ENCODE results near the gene OTOP2. TPM values are rescaled to one million over a fixed set of nuclear protein-coding genes. Genes with fewer than 3 reads are reported as not detected.

The OTOP2 gene
- total and polyA plus RNA-seq, 2 of the 8 experiments (the other 6 are each of a cell fraction or from before 2014, with no cell fraction given), result 0.23 TPM; not detected in 1

DNA sequence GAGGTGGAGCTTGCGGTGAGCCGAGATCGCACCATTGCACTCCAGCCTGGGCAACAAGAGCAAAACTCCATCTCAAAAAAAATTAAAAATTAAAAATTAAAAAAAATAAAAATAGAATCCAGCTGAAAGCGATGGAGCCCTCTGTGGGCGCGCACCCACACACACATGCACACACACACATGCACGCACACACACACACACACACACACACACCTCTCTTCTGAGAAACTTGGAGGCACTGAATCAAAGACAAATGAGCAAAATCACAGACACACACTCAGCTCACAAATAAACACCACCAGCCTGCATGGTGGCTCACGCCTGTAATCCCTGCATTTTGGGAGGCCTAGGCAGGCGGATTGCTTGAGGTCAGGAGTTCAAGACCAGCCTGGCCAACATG lies 21.0 kb upstream of the OTOP2 start:
- H2BK12ac ChIP-seq (ENCODE audit: low read depth, low read length), result no peak overlapping the region
- WGBS, 2 experiments (ENCODE audit: extremely low coverage in 1 of 2, insufficient coverage in 1 of 2, insufficient read length in 1 of 2, insufficient replicate concordance in 2 of 2, low coverage in 1 of 2, low lambda C conversion rate in 2 of 2, missing lambda C conversion rate in 1 of 2), result 84% methylated on average over 9 of the region's 9 CpGs; no CpG with 5 or more reads in 1 of the 2 experiments
- peaks cover 0 to 7% (median 2%) of the 10 kb centered on the region in 4 experiments; a peak in 4 of 7 replicates for H3K27me3 ChIP-seq (replicated peaks in 1 of 4; ENCODE audit: control insufficient read depth in 3 of 4, extremely low read depth in 1 of 4, insufficient read depth in 3 of 4, low read length in 3 of 4)
- no peak overlapping the region for H2BK20ac ChIP-seq (ENCODE audit: low read length)
- H3K23me2 ChIP-seq (ENCODE audit: low read depth, low read length), result no peaks in the 10 kb centered on the region
- no peak overlapping the region for H2BK15ac ChIP-seq (ENCODE audit: low read length)
- ChIA-PET CTCF (ENCODE audit: partially characterized antibody) (interaction anchor here (1.2 to 1.8 kb wide), 5 partner anchors 10 to 38 kb away, joined by 3 to 8 read pairs (median 4); partner anchors contain the start of genes OTOP2 and USH1G), POLR2A (ENCODE audit: partially characterized antibody) (no interaction called here)
- no peak for DNase-seq (ENCODE audit: low read depth in 1 of 2, low spot score in 2 of 2)
- no peak overlapping the region for H2AK5ac ChIP-seq (ENCODE audit: low read depth, low read length)
- no peak overlapping the region for H4K8ac ChIP-seq (ENCODE audit: extremely low read depth, insufficient read depth, low read length)
- no peak overlapping the region for H3K4me2 ChIP-seq (ENCODE audit: insufficient read depth in 1 of 2, low read depth in 2 of 2, low read length in 2 of 2)
- H3K36me3 ChIP-seq (ENCODE audit: control insufficient read depth in 2 of 4, insufficient read depth in 4 of 4, low read length in 3 of 4), result no peaks in the 10 kb centered on the region
- H3K79me2 ChIP-seq (ENCODE audit: control insufficient read depth in 1 of 2, insufficient read depth in 2 of 2, low read length in 2 of 2), result no peaks in the 10 kb centered on the region
- no peak overlapping the region for H2AFZ ChIP-seq (ENCODE audit: low read length)
- H3K18ac ChIP-seq (ENCODE audit: extremely low read depth, low read length), result no peak overlapping the region
- no peak overlapping the region for H3K4me3 ChIP-seq (ENCODE audit: extremely low read depth in 1 of 4, insufficient read depth in 2 of 4, low read depth in 3 of 4, low read length in 4 of 4)
- H2BK5ac ChIP-seq (ENCODE audit: low read depth, low read length), result no peak overlapping the region
- no peak overlapping the region for H2BK120ac ChIP-seq (replicated peaks; ENCODE audit: low read depth, low read length)
- H3K27ac ChIP-seq (ENCODE audit: low read depth, low read length), result no peak overlapping the region
- TF ChIP-seq RAD21 (IDR thresholded peaks at IDR 0.05 in 1 of 2, conservative IDR thresholded peaks at IDR 0.05 in 1 of 2; ENCODE audit: low read depth in 2 of 2, low read length in 2 of 2) (no peak), ZNF274 (IDR thresholded peaks at IDR 0.05; ENCODE audit: borderline replicate concordance, extremely low read depth, low read length) (no peak), BACH1 (IDR thresholded peaks at IDR 0.05; ENCODE audit: low read length) (no peak), SIN3A (conservative IDR thresholded peaks at IDR 0.05 in 1 of 2, IDR thresholded peaks at IDR 0.05 in 1 of 2; ENCODE audit: low read depth in 1 of 2, low read length in 2 of 2) (no peak)
- no peak overlapping the region for H3K23ac ChIP-seq (ENCODE audit: insufficient read length)
- FAIRE-seq, result no peak
- H3K14ac ChIP-seq (ENCODE audit: insufficient read length), result no peak overlapping the region
- no peak overlapping the region for H3K9ac ChIP-seq (replicated peaks in 1 of 4; ENCODE audit: extremely low read depth in 1 of 4, low read depth in 3 of 4, low read length in 3 of 4)
- peaks cover 0 to 7% of the 10 kb centered on the region in 2 experiments; a peak in 1 of 4 replicates for H3K9me3 ChIP-seq (ENCODE audit: insufficient read depth in 2 of 2, low read depth in 1 of 2, low read length in 1 of 2)
- H4K91ac ChIP-seq (replicated peaks; ENCODE audit: insufficient read length, low read length), result no peak overlapping the region
- no peak overlapping the region for H3K4ac ChIP-seq (replicated peaks; ENCODE audit: insufficient read length, low read depth, low read length)
- H3K56ac ChIP-seq (replicated peaks; ENCODE audit: insufficient read length, low read depth, low read length), result no peak overlapping the region
- H4K5ac ChIP-seq (ENCODE audit: insufficient read length, low read depth, low read length), result no peak overlapping the region
- no peaks in the 10 kb centered on the region for H3K79me1 ChIP-seq (ENCODE audit: low read depth, low read length)
- H4K20me1 ChIP-seq (replicated peaks in 1 of 2; ENCODE audit: control insufficient read depth in 1 of 2, insufficient read depth in 2 of 2, low read length in 2 of 2), result no peaks in the 10 kb centered on the region
- H3K4me1 ChIP-seq (replicated peaks in 1 of 4; ENCODE audit: control insufficient read depth in 3 of 4, insufficient read depth in 4 of 4, low read length in 3 of 4), result peaks cover 0 to 9% (median 5%) of the 10 kb centered on the region in 4 experiments; a peak in 5 of 7 replicates
